ENCODE data around the gene NAT16.

Gene NAT16

GRCh38 chr7:101172854-101173751, 7.0 kb downstream of the NAT16 start:
- Histone ChIP-seq H3K9me3 (ENCODE audit: low read length) (peaks cover 4% of the 10 kb centered on the region), H2AFZ (ENCODE audit: low read depth, low read length) (no peak overlapping the region), H3K36me3 (ENCODE audit: insufficient read depth, low read length) (no peaks in the 10 kb centered on the region), H3K4me3 (ENCODE audit: low read length) (no peak overlapping the region), H3K27me3 (ENCODE audit: insufficient read depth, low read length) (peaks cover 62% of the 10 kb centered on the region), H3K4me1 (ENCODE audit: insufficient read depth, low read length) (peaks cover 27% of the 10 kb centered on the region)

DNA sequence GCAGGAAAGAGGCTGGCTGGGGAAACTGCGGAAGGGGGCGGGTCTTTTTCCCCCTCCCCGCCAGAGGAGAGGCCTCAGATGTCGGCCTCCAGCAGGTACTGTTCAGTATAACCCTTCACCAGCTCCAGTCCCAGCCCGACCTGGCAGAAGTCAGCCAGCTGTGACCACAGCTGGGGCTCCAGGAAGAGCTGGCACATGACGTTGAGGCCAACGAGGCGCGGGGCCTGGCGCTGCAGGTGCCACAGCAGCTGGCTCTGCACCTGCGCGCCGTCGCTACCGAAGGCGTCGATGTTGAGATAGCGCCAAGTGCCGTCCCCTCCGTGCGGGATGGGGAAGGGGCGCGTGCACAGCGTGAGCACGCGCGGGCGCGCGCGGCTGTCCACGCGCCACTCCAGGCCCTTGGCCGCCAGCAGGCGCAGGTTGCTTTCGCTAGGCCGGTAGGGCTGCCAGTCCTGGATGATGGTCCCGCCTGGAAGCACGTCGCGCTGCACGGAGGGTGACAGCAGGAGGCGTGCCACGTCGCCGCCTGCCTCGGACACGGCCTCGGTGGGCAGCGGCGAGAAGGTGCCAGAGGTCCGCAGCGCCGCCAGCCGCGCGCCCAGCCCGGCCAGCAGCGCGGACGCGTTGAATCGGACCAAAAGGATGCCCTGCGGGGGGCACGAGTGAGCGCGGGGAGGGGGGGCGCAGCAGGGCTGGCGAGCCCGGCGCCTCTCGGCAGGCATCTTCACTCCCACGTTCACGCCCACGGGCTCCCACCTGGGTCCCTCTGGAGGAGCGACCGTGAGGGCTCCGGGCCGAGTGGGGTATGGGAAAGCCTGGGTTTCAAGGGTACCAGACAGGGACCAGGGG, 7.9 kb downstream of the NAT16 start:
- peaks cover 4% of the 10 kb centered on the region for H3K9me3 ChIP-seq (ENCODE audit: low read length)
- no peak overlapping the region for H2AFZ ChIP-seq (ENCODE audit: low read depth, low read length)
- H3K27me3 ChIP-seq (ENCODE audit: insufficient read depth, low read length): peaks cover 71% of the 10 kb centered on the region
- H3K4me1 ChIP-seq (ENCODE audit: insufficient read depth, low read length): peaks cover 36% of the 10 kb centered on the region
- no peak overlapping the region for H3K4me3 ChIP-seq (ENCODE audit: low read length)
- H3K36me3 ChIP-seq (ENCODE audit: insufficient read depth, low read length): no peaks in the 10 kb centered on the region

GRCh38 chr7:101171442-101171837, 8.7 kb downstream of the NAT16 start:
- H2AFZ ChIP-seq (ENCODE audit: low read depth, low read length): no peak overlapping the region
- H3K4me1 ChIP-seq (ENCODE audit: insufficient read depth, low read length): peaks cover 42% of the 10 kb centered on the region
- no peak overlapping the region for H3K4me3 ChIP-seq (ENCODE audit: low read length)
- no peaks in the 10 kb centered on the region for H3K36me3 ChIP-seq (ENCODE audit: insufficient read depth, low read length)
- H3K27me3 ChIP-seq (ENCODE audit: insufficient read depth, low read length): peaks cover 75% of the 10 kb centered on the region
- peaks cover 4% of the 10 kb centered on the region for H3K9me3 ChIP-seq (ENCODE audit: low read length)

DNA sequence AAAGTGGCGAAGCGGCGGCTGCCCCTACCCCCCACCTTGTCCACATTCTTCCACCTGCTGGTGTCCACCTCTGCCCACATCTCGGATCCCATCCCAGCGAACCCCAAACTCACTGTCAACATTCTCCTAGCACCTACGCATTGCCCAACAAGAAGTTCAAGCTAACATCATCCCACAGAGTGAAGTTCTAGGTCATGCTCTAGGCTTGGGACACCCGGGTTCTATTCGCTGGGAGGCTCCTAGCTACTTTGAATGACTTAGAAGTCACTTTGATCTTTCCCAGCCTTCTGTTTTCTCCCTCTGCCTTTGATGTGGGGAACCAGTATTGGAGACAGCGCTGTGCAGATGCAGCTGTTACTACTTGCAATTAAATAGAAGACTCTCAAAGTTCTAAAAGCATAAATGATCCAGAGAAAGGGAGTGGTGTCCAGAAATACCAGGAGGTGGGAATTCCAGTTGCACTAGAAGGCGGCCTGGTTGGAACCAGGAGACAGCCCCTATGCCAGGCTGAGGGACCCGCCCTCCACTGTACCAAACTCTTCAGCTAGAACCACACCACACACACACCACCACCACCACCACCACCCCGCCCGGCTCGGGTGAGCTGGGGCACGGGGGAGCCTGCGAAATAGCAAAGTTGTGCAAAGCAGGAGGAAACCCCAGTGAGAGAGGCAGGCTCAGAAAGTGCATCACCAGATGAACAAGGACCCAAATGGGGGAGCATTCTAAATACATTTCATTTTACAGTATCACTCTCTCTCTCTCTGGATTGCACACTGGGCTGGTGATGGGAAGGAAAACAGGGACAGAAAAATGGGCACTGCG, 9.3 kb downstream of the NAT16 start:
- Histone ChIP-seq H3K4me1 (ENCODE audit: insufficient read depth, low read length) (peaks cover 48% of the 10 kb centered on the region), H2AFZ (ENCODE audit: low read depth, low read length) (no peak overlapping the region), H3K9me3 (ENCODE audit: low read length) (peaks cover 4% of the 10 kb centered on the region), H3K27me3 (ENCODE audit: insufficient read depth, low read length) (peaks cover 75% of the 10 kb centered on the region), H3K4me3 (ENCODE audit: low read length) (no peak overlapping the region), H3K36me3 (ENCODE audit: insufficient read depth, low read length) (no peaks in the 10 kb centered on the region)

GRCh38 chr7:101169838-101170551, 10.1 kb downstream of the NAT16 start:
- peaks cover 53% of the 10 kb centered on the region for H3K4me1 ChIP-seq (ENCODE audit: insufficient read depth, low read length)
- H3K36me3 ChIP-seq (ENCODE audit: insufficient read depth, low read length): no peaks in the 10 kb centered on the region
- H3K9me3 ChIP-seq (ENCODE audit: low read length): peaks cover 4% of the 10 kb centered on the region
- H3K4me3 ChIP-seq (ENCODE audit: low read length): no peak overlapping the region
- H3K27me3 ChIP-seq (ENCODE audit: insufficient read depth, low read length): peaks cover 75% of the 10 kb centered on the region
- no peak overlapping the region for H2AFZ ChIP-seq (ENCODE audit: low read depth, low read length)

DNA sequence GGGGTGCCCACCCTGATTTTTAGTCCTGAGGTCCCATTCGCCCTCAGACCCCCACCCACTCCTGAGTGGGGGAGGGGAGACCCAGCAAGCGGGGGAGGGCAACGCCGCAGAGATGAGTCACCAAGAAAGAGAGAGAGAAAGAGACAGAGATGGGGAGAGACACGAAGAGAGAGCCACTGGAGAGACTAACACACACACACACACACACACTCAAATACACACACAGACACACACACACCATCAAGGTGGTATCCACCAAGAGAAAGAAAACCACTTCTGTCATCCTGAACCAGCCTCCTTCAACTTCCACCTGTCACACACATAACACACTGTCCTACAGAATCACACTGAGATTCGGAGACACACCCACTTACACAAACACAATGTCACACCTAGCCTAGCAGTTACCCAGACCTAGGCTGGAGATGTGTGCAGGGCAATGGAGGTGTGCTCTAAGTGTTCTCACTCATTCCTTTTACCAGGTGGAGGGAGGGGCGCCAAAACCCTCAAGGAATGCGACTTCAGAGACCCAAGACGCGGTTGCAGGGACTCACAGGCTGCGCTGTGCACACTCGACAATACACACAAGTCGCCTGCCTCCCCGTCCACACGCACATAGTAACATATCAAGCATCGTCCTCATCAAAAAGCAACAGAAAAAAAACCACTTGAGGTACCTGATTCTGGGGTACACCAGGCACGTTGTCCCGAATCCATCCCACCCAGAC, 10.8 kb downstream of the NAT16 start:
- Histone ChIP-seq H3K9me3 (ENCODE audit: low read length) (peaks cover 2% of the 10 kb centered on the region), H3K27me3 (ENCODE audit: insufficient read depth, low read length) (peaks cover 71% of the 10 kb centered on the region), H3K36me3 (ENCODE audit: insufficient read depth, low read length) (no peaks in the 10 kb centered on the region), H3K4me3 (ENCODE audit: low read length) (no peak overlapping the region), H3K4me1 (ENCODE audit: insufficient read depth, low read length) (peaks cover 60% of the 10 kb centered on the region), H2AFZ (ENCODE audit: low read depth, low read length) (no peak overlapping the region)

DNA sequence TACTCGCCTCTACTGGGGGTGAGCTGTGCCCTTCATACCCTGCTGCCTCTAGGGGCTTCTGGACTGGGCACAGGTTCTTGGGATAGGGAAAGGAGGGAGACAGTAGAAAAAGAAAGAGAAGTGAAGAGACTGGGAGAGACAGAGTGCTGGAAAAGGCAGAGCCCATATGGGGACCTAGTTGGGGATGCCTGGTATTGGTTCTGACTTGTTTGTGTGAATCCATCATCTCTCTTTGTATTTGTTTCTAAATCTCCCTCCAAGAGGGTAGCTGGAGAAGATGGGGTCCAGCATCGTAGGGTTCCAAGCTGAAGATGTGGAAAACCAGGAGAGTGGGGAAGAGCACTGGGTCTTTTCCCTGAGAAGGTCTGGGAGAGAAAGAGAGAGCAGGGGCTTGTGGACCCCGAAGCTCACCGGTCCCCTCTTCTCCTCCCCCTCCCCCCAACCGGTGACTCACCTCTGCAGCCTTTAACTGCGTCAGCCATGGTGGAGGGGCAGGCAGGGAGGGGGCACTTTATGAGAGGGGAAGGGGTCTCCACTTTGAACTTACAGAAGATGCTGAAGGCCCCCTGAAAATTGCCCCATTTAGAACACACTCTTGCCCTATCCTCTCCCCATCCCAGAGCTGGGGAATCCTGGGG, 11.6 kb downstream of the NAT16 start:
- H3K9me3 ChIP-seq (ENCODE audit: low read length): no peaks in the 10 kb centered on the region
- H3K4me3 ChIP-seq (ENCODE audit: low read length): no peak overlapping the region
- H3K36me3 ChIP-seq (ENCODE audit: insufficient read depth, low read length): no peaks in the 10 kb centered on the region
- peaks cover 67% of the 10 kb centered on the region for H3K4me1 ChIP-seq (ENCODE audit: insufficient read depth, low read length)
- H2AFZ ChIP-seq (ENCODE audit: low read depth, low read length): no peak overlapping the region
- H3K27me3 ChIP-seq (ENCODE audit: insufficient read depth, low read length): peaks cover 64% of the 10 kb centered on the region

DNA sequence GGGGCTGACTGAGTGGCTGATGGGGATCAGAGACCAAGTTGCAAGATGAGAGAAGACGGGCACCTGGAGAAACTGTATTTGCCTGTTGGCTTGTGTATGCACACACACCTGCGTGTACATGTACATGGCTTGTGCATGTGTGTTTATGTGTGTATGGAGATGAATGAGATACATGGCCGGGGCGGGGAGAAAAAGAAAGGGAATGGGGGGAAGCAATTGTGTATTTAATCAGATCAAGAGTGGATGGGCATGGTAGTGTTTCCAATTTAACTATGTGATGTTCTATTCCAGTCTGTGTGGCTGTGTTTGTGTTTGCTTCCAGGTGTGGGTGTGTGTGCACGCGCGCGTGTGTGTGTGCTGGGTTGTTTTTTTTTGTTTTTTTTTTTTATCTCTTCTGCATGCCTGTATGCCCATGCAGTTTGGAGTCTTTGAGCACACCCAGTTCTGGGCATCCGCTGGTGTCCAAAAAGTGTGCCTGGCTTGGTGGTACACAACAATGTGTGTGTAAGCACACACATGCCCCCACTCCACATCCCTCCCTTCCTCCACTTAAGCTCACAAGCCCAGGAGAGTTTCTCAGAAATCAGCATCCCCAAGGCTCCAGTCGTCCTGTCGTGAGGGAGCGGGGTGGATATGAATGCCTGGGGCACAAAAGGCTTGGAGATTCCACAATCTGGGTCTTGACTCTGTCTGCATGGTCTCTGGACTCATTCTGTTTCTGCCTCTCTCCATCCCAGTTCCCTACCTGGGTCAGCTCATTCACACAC, 12.3 kb downstream of the NAT16 start:
- Histone ChIP-seq H3K4me3 (ENCODE audit: low read length) (no peak overlapping the region), H3K9me3 (ENCODE audit: low read length) (no peaks in the 10 kb centered on the region), H3K27me3 (ENCODE audit: insufficient read depth, low read length) (peaks cover 57% of the 10 kb centered on the region), H3K36me3 (ENCODE audit: insufficient read depth, low read length) (no peaks in the 10 kb centered on the region), H3K4me1 (ENCODE audit: insufficient read depth, low read length) (peaks cover 67% of the 10 kb centered on the region), H2AFZ (ENCODE audit: low read depth, low read length) (no peak overlapping the region)

GRCh38 chr7:101166909-101167644, 13.0 kb downstream of the NAT16 start:
- Histone ChIP-seq H3K4me1 (ENCODE audit: insufficient read depth, low read length) (peaks cover 68% of the 10 kb centered on the region), H3K27me3 (ENCODE audit: insufficient read depth, low read length) (peaks cover 50% of the 10 kb centered on the region), H3K4me3 (ENCODE audit: low read length) (no peak overlapping the region), H2AFZ (ENCODE audit: low read depth, low read length) (no peak overlapping the region), H3K36me3 (ENCODE audit: insufficient read depth, low read length) (no peaks in the 10 kb centered on the region), H3K9me3 (ENCODE audit: low read length) (no peaks in the 10 kb centered on the region)

DNA sequence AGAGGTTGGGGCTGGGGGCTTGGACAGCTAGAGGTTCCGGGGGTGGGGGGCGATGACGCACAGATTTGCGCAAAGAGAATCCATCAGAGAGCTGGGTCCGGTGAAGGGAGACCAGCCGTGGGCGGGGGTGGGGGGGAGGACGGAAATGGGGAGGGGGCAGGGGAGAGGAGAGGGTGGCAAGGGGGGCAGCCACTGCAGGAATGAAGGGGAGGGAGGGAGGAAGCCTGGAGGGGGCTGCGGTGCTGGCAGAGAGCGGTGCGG, 13.5 kb downstream of the NAT16 start:
- peaks cover 66% of the 10 kb centered on the region for H3K4me1 ChIP-seq (ENCODE audit: insufficient read depth, low read length)
- no peak overlapping the region for H2AFZ ChIP-seq (ENCODE audit: low read depth, low read length)
- no peaks in the 10 kb centered on the region for H3K9me3 ChIP-seq (ENCODE audit: low read length)
- no peak overlapping the region for H3K4me3 ChIP-seq (ENCODE audit: low read length)
- no peaks in the 10 kb centered on the region for H3K36me3 ChIP-seq (ENCODE audit: insufficient read depth, low read length)
- peaks cover 45% of the 10 kb centered on the region for H3K27me3 ChIP-seq (ENCODE audit: insufficient read depth, low read length)

All from neuron (in vitro differentiated cells).